OCI-LY7 (cell line): ENCODE data around the gene ITGA2. TPM values are rescaled to one million over a fixed set of nuclear protein-coding genes. Genes with fewer than 3 reads are reported as not detected.

Experiments used
- BruUV-seq: library from RNA; stranded (reverse); fragments of 400-500 nt; replicated peaks from 2 replicates; lab custom pipeline; 2021; lab: Mats Ljungman, UMichigan
- CTCF ChIA-PET: fragments of 300-600 bp; sonication (Branson Sonifier 250); formaldehyde crosslinking; loops from one replicate; lab custom pipeline; 2022; ENCODE audit warnings: antibody characterized with exemption; ENCODE audit not compliant: unreplicated experiment; lab: Charles Lee
- POLR2A ChIA-PET: fragments of 300-600 bp; sonication (Branson Sonifier 250); formaldehyde crosslinking; loops from one replicate; lab custom pipeline; 2022; ENCODE audit warnings: antibody characterized with exemption; lab: Charles Lee
- DNase-seq: peaks from one replicate; pipeline ENCODE4 v3.0.0-alpha.2; 2015; ENCODE audit warnings: low spot score
- H2AFZ ChIP-seq: fragments of 200-600 bp; sonication (generic), shearing (Covaris generic); 2 replicates; pipeline ENCODE4 v1.6.1; 2014; ENCODE audit warnings: mild to moderate bottlenecking, antibody characterized with exemption, low read length, moderate library complexity
- H3K27ac ChIP-seq: fragments of 200-600 bp; sonication (generic); 2 replicates; pipeline ENCODE4 v1.5.1; 2014; ENCODE audit warnings: mixed run types, low read depth, mild to moderate bottlenecking, moderate library complexity, low read length, inconsistent platforms; ENCODE audit not compliant: poor library complexity, severe bottlenecking
- H3K36me3 ChIP-seq: fragments of 200-600 bp; sonication (generic); 2 replicates; pipeline ENCODE4 v1.6.1; 2014; ENCODE audit warnings: mild to moderate bottlenecking, antibody characterized with exemption, low read length, moderate library complexity, mixed read lengths; ENCODE audit not compliant: insufficient read depth
- H3K4me1 ChIP-seq: fragments of 200-600 bp; sonication (generic); 2 replicates; pipeline ENCODE4 v1.5.1; 2014; ENCODE audit warnings: mild to moderate bottlenecking, low read length; ENCODE audit not compliant: insufficient read depth, poor library complexity, severe bottlenecking
- H3K4me2 ChIP-seq: fragments of 200-600 bp; sonication (generic); 2 replicates; pipeline ENCODE4 v1.6.1; 2014; ENCODE audit warnings: mild to moderate bottlenecking, low read length
- H3K4me3 ChIP-seq: fragments of 200-600 bp; sonication (generic); 2 replicates; pipeline ENCODE4 v1.5.1; 2014; ENCODE audit warnings: mild to moderate bottlenecking, low read depth, low read length; ENCODE audit not compliant: poor library complexity, severe bottlenecking
- H3K79me2 ChIP-seq: fragments of 200-600 bp; sonication (generic); 2 replicates; pipeline ENCODE4 v1.6.1; 2016; ENCODE audit warnings: low read depth, mild to moderate bottlenecking, low read length, moderate library complexity, mixed read lengths; ENCODE audit not compliant: insufficient read depth
- H3K9me2 ChIP-seq: fragments of 200-600 bp; sonication (generic); 2 replicates; pipeline ENCODE4 v1.6.1; 2016; ENCODE audit warnings: mild to moderate bottlenecking, low read length, mixed read lengths; ENCODE audit not compliant: insufficient read depth
- H3K9me3 ChIP-seq: fragments of 200-600 bp; sonication (generic); 2 replicates; pipeline ENCODE4 v1.6.1; 2014; ENCODE audit warnings: mild to moderate bottlenecking, mixed run types, low read length, mixed read lengths
- H4K20me1 ChIP-seq: fragments of 200-600 bp; sonication (generic); 2 replicates; pipeline ENCODE4 v1.6.1; 2014; ENCODE audit warnings: mild to moderate bottlenecking, antibody characterized with exemption, low read length, moderate library complexity, mixed read lengths; ENCODE audit not compliant: insufficient read depth
- EZH2phosphoT487 ChIP-seq: fragments of 200-600 bp; sonication (generic); IDR thresholded peaks from 2 replicates; pipeline ENCODE4 v1.6.1; 2018; ENCODE audit warnings: low read depth, borderline replicate concordance, mild to moderate bottlenecking, mixed run types, antibody characterized with exemption, low read length, moderate library complexity, mixed read lengths
- intact Hi-C: fragments of 100-400 bp; cut with micrococcal nuclease; formaldehyde crosslinking; loops from one replicate; pipeline ENCODE4 v1.10.0; 2022; ENCODE audit not compliant: unreplicated experiment
- total RNA-seq, 2 experiments: library from RNA; depleted of rRNA in 1 of 2; stranded (reverse); fragments of >200 nt in 1 of 2; shearing (Covaris generic) in 1 of 2; gene quantifications; 2 replicates each; pipeline ENCODE4 v1.2.3, GENCODE V29; 2014 to 2022
- TF ChIP-seq, protein P1 (sequence below): fragments of 200-600 bp; sonication (generic); conservative IDR thresholded peaks from 2 replicates; pipeline ENCODE4 v1.5.1; 2014; ENCODE audit warnings: mild to moderate bottlenecking, antibody characterized with exemption, low read length, moderate library complexity, mixed read lengths

Gene ITGA2
- total RNA-seq, 2 experiments from 2014 or later, result not detected

DNA sequence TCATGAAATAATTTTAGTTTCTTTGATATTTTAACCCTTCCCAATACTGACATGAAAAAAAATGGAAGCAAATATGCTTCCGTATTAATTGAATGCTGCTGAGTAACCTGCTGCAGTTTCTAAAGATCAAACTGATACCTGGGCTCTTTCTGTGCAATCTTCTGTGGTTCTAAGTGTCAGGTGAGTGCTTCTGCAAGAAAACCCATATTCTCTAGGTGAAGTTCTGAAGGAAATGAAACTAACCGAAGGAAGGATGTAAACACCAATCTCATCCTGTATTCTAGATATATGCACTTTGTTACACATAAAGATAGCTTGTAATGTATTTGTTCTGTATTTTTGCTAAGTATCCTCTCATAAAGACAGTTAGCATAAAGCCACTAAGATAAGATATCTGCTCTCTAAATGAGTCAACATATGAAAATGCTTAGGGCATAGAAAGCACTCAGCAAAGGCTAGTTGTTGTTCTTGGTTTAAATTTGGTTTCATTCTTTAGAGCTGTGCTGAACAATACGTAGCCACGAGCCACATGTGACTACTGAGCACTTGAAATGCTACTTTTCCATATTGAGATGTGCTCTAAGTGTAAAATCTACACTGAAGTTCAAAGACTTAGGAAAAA lies 52.0 kb downstream of the ITGA2 start:
- Histone ChIP-seq H3K27ac (no peak overlapping the region), H3K36me3 (no peaks in the 10 kb centered on the region), H3K4me2 (no peak overlapping the region), H3K4me3 (no peak overlapping the region), H3K79me2 (no peaks in the 10 kb centered on the region), H4K20me1 (no peaks in the 10 kb centered on the region), H3K4me1 (no peaks in the 10 kb centered on the region), H2AFZ (no peak overlapping the region), H3K9me3 (no peaks in the 10 kb centered on the region), H3K9me2 (no peaks in the 10 kb centered on the region)
- intact Hi-C loops, result no loop called here
- TF ChIP-seq EZH2phosphoT487, result no peak
- TF ChIP-seq, protein P1, sequence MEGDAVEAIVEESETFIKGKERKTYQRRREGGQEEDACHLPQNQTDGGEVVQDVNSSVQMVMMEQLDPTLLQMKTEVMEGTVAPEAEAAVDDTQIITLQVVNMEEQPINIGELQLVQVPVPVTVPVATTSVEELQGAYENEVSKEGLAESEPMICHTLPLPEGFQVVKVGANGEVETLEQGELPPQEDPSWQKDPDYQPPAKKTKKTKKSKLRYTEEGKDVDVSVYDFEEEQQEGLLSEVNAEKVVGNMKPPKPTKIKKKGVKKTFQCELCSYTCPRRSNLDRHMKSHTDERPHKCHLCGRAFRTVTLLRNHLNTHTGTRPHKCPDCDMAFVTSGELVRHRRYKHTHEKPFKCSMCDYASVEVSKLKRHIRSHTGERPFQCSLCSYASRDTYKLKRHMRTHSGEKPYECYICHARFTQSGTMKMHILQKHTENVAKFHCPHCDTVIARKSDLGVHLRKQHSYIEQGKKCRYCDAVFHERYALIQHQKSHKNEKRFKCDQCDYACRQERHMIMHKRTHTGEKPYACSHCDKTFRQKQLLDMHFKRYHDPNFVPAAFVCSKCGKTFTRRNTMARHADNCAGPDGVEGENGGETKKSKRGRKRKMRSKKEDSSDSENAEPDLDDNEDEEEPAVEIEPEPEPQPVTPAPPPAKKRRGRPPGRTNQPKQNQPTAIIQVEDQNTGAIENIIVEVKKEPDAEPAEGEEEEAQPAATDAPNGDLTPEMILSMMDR, result no peak
- DNase-seq, result no peak
- POLR2A ChIA-PET, result interaction anchor here (0.5 to 0.9 kb wide), 2 partner anchors 9 to 142 kb away, joined by 3 to 5 read pairs; no protein-coding TSS in a partner anchor
- CTCF ChIA-PET, result no interaction called here
- BruUV-seq, result no TSS peak

DNA sequence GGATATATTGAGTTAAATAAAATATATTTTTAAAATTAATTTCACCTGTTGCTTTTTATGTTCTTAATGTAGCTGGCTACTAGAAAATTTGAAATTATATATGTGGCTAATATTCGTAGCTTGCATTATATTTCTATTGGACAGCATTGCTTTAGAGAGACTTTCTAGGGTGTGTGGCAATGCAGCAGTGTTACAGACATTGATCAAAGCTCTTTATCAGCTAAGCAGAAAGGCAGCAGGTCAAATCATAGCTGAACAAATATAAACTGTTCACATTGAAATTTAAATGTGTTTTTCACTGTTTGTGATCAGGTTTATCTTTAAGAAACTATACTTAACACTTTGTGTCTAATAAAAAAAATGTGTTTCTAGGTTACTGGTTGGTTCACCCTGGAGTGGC lies 52.6 kb downstream of the ITGA2 start:
- Histone ChIP-seq H2AFZ (no peak overlapping the region), H3K36me3 (no peaks in the 10 kb centered on the region), H3K9me2 (no peaks in the 10 kb centered on the region), H3K27ac (no peak overlapping the region), H3K4me3 (no peak overlapping the region), H4K20me1 (no peaks in the 10 kb centered on the region), H3K4me2 (no peak overlapping the region), H3K9me3 (no peaks in the 10 kb centered on the region), H3K4me1 (no peaks in the 10 kb centered on the region), H3K79me2 (no peaks in the 10 kb centered on the region)
- DNase-seq, result no peak
- no TSS peak for BruUV-seq
- TF ChIP-seq EZH2phosphoT487, result no peak
- TF ChIP-seq, protein P1, result no peak
- intact Hi-C loops, result no loop called here
- ChIA-PET POLR2A (interaction anchor here (0.5 to 0.9 kb wide), 3 partner anchors 9 to 1364 kb away, joined by 3 to 5 read pairs (median 3); no protein-coding TSS in a partner anchor), CTCF (no interaction called here)

DNA sequence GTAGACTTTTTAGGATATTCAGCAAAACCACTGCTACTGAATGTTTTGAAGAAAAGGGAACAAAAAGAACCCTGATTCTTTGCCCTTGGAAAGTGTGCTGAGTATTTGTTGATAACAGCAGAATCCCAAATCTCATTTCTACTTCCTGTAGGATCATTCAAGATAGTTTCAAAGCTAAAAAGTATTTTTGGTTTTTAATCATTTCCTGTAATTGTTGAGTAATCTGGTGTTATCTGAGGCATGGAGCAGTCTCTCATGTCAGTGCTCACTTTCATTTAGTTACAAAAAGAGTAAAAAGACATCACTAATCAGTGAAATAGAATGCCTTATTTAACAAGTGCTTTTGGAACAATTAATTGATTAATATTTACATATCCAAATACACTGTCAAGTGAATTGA lies 56.1 kb downstream of the ITGA2 start:
- POLR2A ChIA-PET, result interaction anchor here (0.6 to 1.2 kb wide), 2 partner anchors 24 to 104 kb away, joined by 3 read pairs; no protein-coding TSS in a partner anchor
- H3K4me2 ChIP-seq, result no peak overlapping the region
- no TSS peak for BruUV-seq

More for the DNA sequence above, 56.1 kb downstream of the ITGA2 start:
- no peaks in the 10 kb centered on the region for H3K4me1 ChIP-seq
- H3K9me2 ChIP-seq, result no peaks in the 10 kb centered on the region
- intact Hi-C loops, result no loop called here
- H3K4me3 ChIP-seq, result no peak overlapping the region
- H3K79me2 ChIP-seq, result no peaks in the 10 kb centered on the region
- DNase-seq, result no peak
- H3K36me3 ChIP-seq, result no peaks in the 10 kb centered on the region
- no peak overlapping the region for H2AFZ ChIP-seq
- CTCF ChIA-PET, result no interaction called here
- TF ChIP-seq EZH2phosphoT487, result no peak
- TF ChIP-seq, protein P1, result no peak
- H3K27ac ChIP-seq, result no peak overlapping the region
- no peaks in the 10 kb centered on the region for H4K20me1 ChIP-seq
- H3K9me3 ChIP-seq, result no peaks in the 10 kb centered on the region
